Common myeloid progenitor, CD34-positive (primary cell): Measurements from ENCODE around the gene C16orf90.

Experiments
- CTCF ChIA-PET: fragments of 350-600 bp; sonication (Branson Sonifier 250); formaldehyde crosslinking; loops from one replicate; lab custom pipeline; 2021; ENCODE audit warnings: antibody characterized with exemption; lab: Charles Lee
- POLR2A ChIA-PET: fragments of 350-600 bp; sonication (Branson Sonifier 250); formaldehyde crosslinking; loops from one replicate; lab custom pipeline; 2021; ENCODE audit warnings: antibody characterized with exemption; lab: Charles Lee
- DNase-seq, 3 donors: peaks; one replicate each; pipeline versions ENCODE4 v3.0.0 to v3.0.0-alpha.2; 2013
- H3K27ac ChIP-seq, 2 experiments: 1 replicate in 1 of 2; 2 replicates in 1 of 2; pipeline ENCODE4 v1.7.0; 2013; ENCODE audit warnings: inconsistent platforms in 2 of 2, low read length in 2 of 2, mild to moderate bottlenecking in 2 of 2, low read depth in 1 of 2, moderate library complexity in 1 of 2; ENCODE audit not compliant: severe bottlenecking in 2 of 2, insufficient read depth in 1 of 2, poor library complexity in 1 of 2
- H3K27me3 ChIP-seq, 5 experiments: replicated peaks in 2 of 5; 1 replicate in 3 of 5; 2 replicates in 2 of 5; pipeline versions ENCODE4 v1.6.1 to v1.7.0; 2013; ENCODE audit warnings: low read length in 4 of 5, mild to moderate bottlenecking in 2 of 5, moderate library complexity in 2 of 5, inconsistent platforms in 1 of 5; ENCODE audit not compliant: insufficient read depth in 5 of 5, control insufficient read depth in 4 of 5
- H3K36me3 ChIP-seq, 4 experiments: 1 replicate in 2 of 4; 2 replicates in 2 of 4; pipeline versions ENCODE4 v1.6.1 to v1.7.0; 2013; ENCODE audit warnings: low read length in 3 of 4, control low read depth in 1 of 4, mild to moderate bottlenecking in 1 of 4; ENCODE audit not compliant: control insufficient read depth in 4 of 4, insufficient read depth in 4 of 4
- H3K4me1 ChIP-seq, 4 experiments: 1 replicate in 3 of 4; 2 replicates in 1 of 4; pipeline versions ENCODE4 v1.6.1 to v1.7.1; 2013; ENCODE audit warnings: low read length in 3 of 4, mild to moderate bottlenecking in 3 of 4, control low read depth in 1 of 4, inconsistent platforms in 1 of 4, moderate library complexity in 1 of 4; ENCODE audit not compliant: control insufficient read depth in 4 of 4, insufficient read depth in 4 of 4; ENCODE audit errors: control extremely low read depth in 1 of 4
- H3K4me3 ChIP-seq, 7 experiments: 1 replicate in 4 of 7; 2 replicates in 3 of 7; pipeline versions ENCODE4 v1.5.1 to v1.7.0; 2013; ENCODE audit warnings: mild to moderate bottlenecking in 7 of 7, low read length in 6 of 7, moderate library complexity in 6 of 7, inconsistent platforms in 2 of 7, low read depth in 2 of 7, control low read depth in 1 of 7; ENCODE audit not compliant: insufficient read depth in 4 of 7, control insufficient read depth in 1 of 7; ENCODE audit errors: extremely low read depth in 1 of 7
- H3K9me3 ChIP-seq, 5 experiments: 1 replicate in 4 of 5; 2 replicates in 1 of 5; pipeline versions ENCODE4 v1.6.1 to v1.7.1; 2013; ENCODE audit warnings: low read length in 4 of 5, mild to moderate bottlenecking in 2 of 5, inconsistent platforms in 1 of 5, low read depth in 1 of 5, moderate library complexity in 1 of 5; ENCODE audit not compliant: control insufficient read depth in 4 of 5, insufficient read depth in 2 of 5; ENCODE audit errors: control extremely low read depth in 1 of 5
- WGBS: methylation state at CpG from one replicate; pipeline ENCODE4 v1.1.5; 2013; ENCODE audit not compliant: insufficient coverage; 5-methylcytosine and 5-hydroxymethylcytosine counted together

The C16orf90 gene

GRCh38 chr16:3513892-3514583 lies 18.7 kb upstream of the C16orf90 start:
- H3K9me3 ChIP-seq = no peaks in the 10 kb centered on the region
- H3K27ac ChIP-seq = no peak overlapping the region
- H3K36me3 ChIP-seq = peaks cover 20 to 74% (median 52%) of the 10 kb centered on the region in 4 experiments
- H3K4me1 ChIP-seq = peaks cover 0 to 5% (median 5%) of the 10 kb centered on the region in 4 experiments
- no peaks in the 10 kb centered on the region for H3K27me3 ChIP-seq
- WGBS = 98% methylated on average over 6 of the region's 7 CpGs
- ChIA-PET CTCF (interaction anchor here (0.8 to 2.2 kb wide), 3 partner anchors 9 to 48 kb away, joined by 3 to 5 read pairs (median 3); no protein-coding TSS in a partner anchor), POLR2A (no interaction called here)
- no peak for DNase-seq
- H3K4me3 ChIP-seq = no peak overlapping the region

- no peak overlapping the region for H3K27ac ChIP-seq
- CTCF ChIA-PET = interaction anchor here (2.2 kb wide), 1 partner anchor 15 kb away, joined by 5 read pairs; no protein-coding TSS in a partner anchor
- POLR2A ChIA-PET = no interaction called here
- no peaks in the 10 kb centered on the region for H3K9me3 ChIP-seq
- H3K4me3 ChIP-seq = no peak overlapping the region
- DNase-seq = no peak
- 96% methylated on average over 19 of the region's 23 CpGs for WGBS
- H3K36me3 ChIP-seq = peaks cover 16 to 74% (median 49%) of the 10 kb centered on the region in 4 experiments
- no peaks in the 10 kb centered on the region for H3K27me3 ChIP-seq
- peaks cover 0 to 5% (median 5%) of the 10 kb centered on the region in 4 experiments for H3K4me1 ChIP-seq
Observed at GRCh38 chr16:3511286-3512180, 16.2 kb upstream of the C16orf90 start.

DNA sequence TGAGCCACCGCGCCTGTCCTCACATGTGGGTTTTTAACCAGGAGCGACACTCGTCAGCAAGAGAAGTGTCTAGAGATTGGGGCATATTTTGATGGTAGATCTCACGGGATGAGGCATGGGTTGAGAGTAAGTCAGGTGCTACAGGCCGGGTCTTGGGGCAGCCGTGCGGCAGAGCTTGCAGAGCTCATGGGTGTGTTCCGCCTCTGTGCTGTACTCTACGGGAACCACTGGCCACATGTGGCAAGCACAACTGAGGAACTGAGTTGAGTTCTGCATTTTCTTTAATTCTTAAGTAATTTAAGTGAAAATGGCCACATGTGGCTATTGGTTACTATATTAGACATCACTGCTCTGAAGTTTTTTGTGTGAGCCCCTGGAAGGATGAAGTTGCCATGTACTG lies 15.1 kb upstream of the C16orf90 start:
- H3K4me3 ChIP-seq = no peak overlapping the region
- no peak for DNase-seq
- H3K27me3 ChIP-seq = no peaks in the 10 kb centered on the region
- H3K4me1 ChIP-seq = peaks cover 0 to 5% (median 5%) of the 10 kb centered on the region in 4 experiments
- CTCF ChIA-PET = no interaction called here
- no peak overlapping the region for H3K27ac ChIP-seq
- peaks cover 14 to 71% (median 44%) of the 10 kb centered on the region in 4 experiments for H3K36me3 ChIP-seq
- 98% methylated on average over 9 of the region's 10 CpGs for WGBS
- POLR2A ChIA-PET = no interaction called here
- no peaks in the 10 kb centered on the region for H3K9me3 ChIP-seq

GRCh38 chr16:3509470-3509928 lies 14.2 kb upstream of the C16orf90 start:
- ChIA-PET POLR2A (no interaction called here), CTCF (no interaction called here)
- H3K27me3 ChIP-seq = no peaks in the 10 kb centered on the region
- H3K9me3 ChIP-seq = no peaks in the 10 kb centered on the region
- WGBS = 54% methylated on average over 9 of the region's 13 CpGs
- peaks cover 0 to 5% (median 5%) of the 10 kb centered on the region in 4 experiments for H3K4me1 ChIP-seq
- H3K27ac ChIP-seq = no peak overlapping the region
- H3K36me3 ChIP-seq = peaks cover 10 to 68% (median 38%) of the 10 kb centered on the region in 4 experiments
- no peak overlapping the region for H3K4me3 ChIP-seq
- DNase-seq = peak; percentile 30 to 72 (median 65)

- ChIA-PET CTCF (no interaction called here), POLR2A (no interaction called here)
- Histone ChIP-seq H3K4me3 (no peak overlapping the region), H3K27ac (no peak overlapping the region), H3K4me1 (peaks cover 0 to 8% (median 6%) of the 10 kb centered on the region in 4 experiments), H3K27me3 (no peaks in the 10 kb centered on the region), H3K9me3 (no peaks in the 10 kb centered on the region), H3K36me3 (peaks cover 8 to 60% (median 34%) of the 10 kb centered on the region in 4 experiments)
- WGBS = 100% methylated on average over 7 of the region's 7 CpGs
- no peak for DNase-seq
Observed at GRCh38 chr16:3508736-3509135, 13.4 kb upstream of the C16orf90 start.

- no peaks in the 10 kb centered on the region for H3K9me3 ChIP-seq
- ChIA-PET CTCF (no interaction called here), POLR2A (interaction anchor here (0.7 kb wide), 1 partner anchor 107 kb away, joined by 5 read pairs; no protein-coding TSS in a partner anchor)
- no peaks in the 10 kb centered on the region for H3K27me3 ChIP-seq
- H3K4me3 ChIP-seq = peak overlapping the region in 1 of 7 experiments; percentile 16
- peaks cover 0 to 24% (median 5%) of the 10 kb centered on the region in 4 experiments for H3K36me3 ChIP-seq
- 67% methylated on average over 6 of the region's 6 CpGs for WGBS
- H3K27ac ChIP-seq = no peak overlapping the region
- DNase-seq = peak in 1 of 3 donors; percentile 23
- peaks cover 2 to 23% (median 18%) of the 10 kb centered on the region in 4 experiments for H3K4me1 ChIP-seq
Observed at GRCh38 chr16:3503523-3503922, 8.2 kb upstream of the C16orf90 start.
